B cell (primary cell): ENCODE results near the gene SH2B2. TPM values are rescaled to one million over a fixed set of nuclear protein-coding genes. Genes with fewer than 3 reads are reported as not detected.
A peak's percentile ranks its signal among the peaks of the same experiment; 100 is the strongest.

Experiments used
- ATAC-seq: fragments of 200-7000 bp; cut with Tn5 transposase; one replicate; pipeline ENCODE4 v1.10.0; 2021; ENCODE audit warnings: low read depth, mild to moderate bottlenecking, moderate number of reproducible peaks, moderate library complexity
- CTCF ChIA-PET: fragments of 350-600 bp; sonication (Branson Sonifier 250); formaldehyde crosslinking; loops from one replicate; lab custom pipeline; 2021; ENCODE audit warnings: antibody characterized with exemption, inconsistent platforms; lab: Charles Lee
- POLR2A ChIA-PET: fragments of 350-600 bp; sonication (Branson Sonifier 250); formaldehyde crosslinking; loops from one replicate; lab custom pipeline; 2021; ENCODE audit warnings: antibody characterized with exemption; lab: Charles Lee
- DNase-seq: peaks from one replicate; pipeline ENCODE4 v3.0.0; 2013
- H2AFZ ChIP-seq: 2 replicates; pipeline ENCODE4 v1.6.1; 2012; ENCODE audit warnings: mild to moderate bottlenecking, low read depth, low read length; ENCODE audit not compliant: insufficient read depth, poor library complexity, severe bottlenecking
- H3K27ac ChIP-seq, 2 donors: 1 replicate in 1 of 2; 2 replicates in 1 of 2; pipeline ENCODE4 v1.5.1; 2012 to 2013; ENCODE audit warnings: low read length in 2 of 2, mild to moderate bottlenecking in 2 of 2, moderate library complexity in 1 of 2
- H3K27me3 ChIP-seq, 4 experiments: fragments of 200-600 bp in 1 of 4; sonication (generic) in 1 of 4; replicated peaks in 1 of 4; 1 replicate in 2 of 4; 2 replicates in 2 of 4; pipeline versions ENCODE4 v1.6.1 to v1.7.0; 2013 to 2016; ENCODE audit warnings: low read length in 3 of 4, mild to moderate bottlenecking in 2 of 4, mixed read lengths in 1 of 4, moderate library complexity in 1 of 4; ENCODE audit not compliant: insufficient read depth in 4 of 4, control insufficient read depth in 3 of 4; ENCODE audit errors: control extremely low read depth in 1 of 4
- H3K36me3 ChIP-seq, 2 experiments: replicated peaks in 1 of 2; 1 replicate in 1 of 2; 2 replicates in 1 of 2; pipeline versions ENCODE4 v1.6.1 to v1.7.1; 2013; ENCODE audit warnings: low read length in 1 of 2; ENCODE audit not compliant: insufficient read depth in 2 of 2, control insufficient read depth in 1 of 2; ENCODE audit errors: control extremely low read depth in 1 of 2, extremely low read depth in 1 of 2
- H3K4me1 ChIP-seq, 2 donors: fragments of 200-600 bp in 1 of 2; sonication (generic) in 1 of 2; 1 replicate in 1 of 2; 2 replicates in 1 of 2; pipeline versions ENCODE4 v1.5.1 to v1.6.1; 2013 to 2017; ENCODE audit warnings: low read length in 2 of 2; ENCODE audit not compliant: control insufficient read depth in 2 of 2, insufficient read depth in 2 of 2
- H3K4me2 ChIP-seq: replicated peaks from 2 replicates; pipeline ENCODE3; 2012; ENCODE audit warnings: mild to moderate bottlenecking, low read depth, low read length; ENCODE audit not compliant: poor library complexity, severe bottlenecking
- H3K4me3 ChIP-seq, 5 experiments: fragments of 200-600 bp in 1 of 5; sonication (generic) in 1 of 5; 1 replicate in 3 of 5; 2 replicates in 2 of 5; pipeline versions ENCODE4 v1.5.1 to v1.7.0; 2011 to 2016; ENCODE audit warnings: low read length in 4 of 5, mild to moderate bottlenecking in 4 of 5, low read depth in 2 of 5, control low read depth in 1 of 5, moderate library complexity in 1 of 5; ENCODE audit not compliant: insufficient read depth in 1 of 5; ENCODE audit errors: control extremely low read depth in 1 of 5, extremely low read depth in 1 of 5
- H3K79me2 ChIP-seq: fragments of 200-600 bp; sonication (generic); one replicate; pipeline ENCODE4 v1.6.0; 2016; ENCODE audit warnings: low read length; ENCODE audit not compliant: control insufficient read depth, insufficient read depth
- H3K9ac ChIP-seq: fragments of 200-600 bp; sonication (generic); 2 replicates; pipeline ENCODE4 v1.6.1; 2017; ENCODE audit warnings: mild to moderate bottlenecking, low read length, moderate library complexity
- H3K9me3 ChIP-seq, 3 donors: one replicate each; pipeline versions ENCODE4 v1.6.1 to v1.7.1; 2013; ENCODE audit warnings: low read length in 2 of 3; ENCODE audit not compliant: control insufficient read depth in 2 of 3, insufficient read depth in 1 of 3; ENCODE audit errors: control extremely low read depth in 1 of 3
- H4K20me1 ChIP-seq: 2 replicates; pipeline ENCODE4 v1.6.0; 2012; ENCODE audit warnings: mild to moderate bottlenecking, low read length; ENCODE audit not compliant: insufficient read depth, control insufficient read depth, poor library complexity, severe bottlenecking
- H3K27ac Mint-ChIP-seq: one replicate; pipeline ENCODE4 v1.8.0; 2021; ENCODE audit warnings: mixed read lengths
- H3K27me3 Mint-ChIP-seq: one replicate; pipeline ENCODE4 v1.8.0; 2021; ENCODE audit warnings: mixed read lengths
- H3K4me1 Mint-ChIP-seq: one replicate; pipeline ENCODE4 v1.8.0; 2021; ENCODE audit warnings: mixed read lengths
- H3K4me3 Mint-ChIP-seq: one replicate; pipeline ENCODE4 v1.8.0; 2021; ENCODE audit warnings: mixed read lengths
- H3K9me3 Mint-ChIP-seq: one replicate; pipeline ENCODE4 v1.8.0; 2022; ENCODE audit warnings: mixed read lengths; ENCODE audit not compliant: insufficient read depth
- EZH2 ChIP-seq: IDR thresholded peaks from 2 replicates; pipeline ENCODE4 v1.6.1; 2012; ENCODE audit warnings: borderline replicate concordance, low read depth, mild to moderate bottlenecking, moderate library complexity, low read length; ENCODE audit not compliant: insufficient read depth, poor library complexity, severe bottlenecking
- WGBS: methylation state at CpG from one replicate; pipeline ENCODE4 v1.1.5; 2013; ENCODE audit warnings: missing lambda C conversion rate; ENCODE audit not compliant: insufficient coverage; 5-methylcytosine and 5-hydroxymethylcytosine counted together
- intact Hi-C: fragments of 100-400 bp; cut with micrococcal nuclease; formaldehyde crosslinking; loops from one replicate; pipeline ENCODE4 v1.10.0; 2022
- polyA plus RNA-seq: library from polyadenylated mRNA; depleted of rRNA; stranded (reverse); fragments of >200 nt; gene quantifications from 2 replicates; pipeline ENCODE4 v1.2.3, GENCODE V29; 2012
- total RNA-seq, 2 donors: library from RNA; stranded (reverse); fragments of 120-200 nt in 1 of 2; gene quantifications; 1 replicate in 1 of 2; 2 replicates in 1 of 2; pipeline versions ENCODE4 v1.2.3 to v1.2.4, GENCODE V29; 2013 to 2022
- TF ChIP-seq, protein P1 (sequence below): fragments of 200-600 bp; IDR thresholded peaks from one replicate; pipeline ENCODE4 v1.8.0; 2022; ENCODE audit warnings: antibody characterized with exemption, mild to moderate bottlenecking

The SH2B2 gene
- total and polyA plus RNA-seq, 2 donors (not counting 1 experiment from before 2014, with no cell fraction given): 41.2 to 95.4 TPM

GRCh38 chr7:102291056-102291915 is 4.6 kb downstream of the SH2B2 start:
- Histone ChIP-seq H4K20me1 (peaks cover 90% of the 10 kb centered on the region), H3K27me3 (no peaks in the 10 kb centered on the region), H3K9ac (peak overlapping the region; percentile 44), H3K4me2 (peak overlapping the region; percentile 88), H3K9me3 (no peaks in the 10 kb centered on the region), H3K79me2 (peaks cover 88% of the 10 kb centered on the region), H3K27ac (peak overlapping the region in 1 of 2 donors; percentile 50), H3K4me3 (peak overlapping the region in 3 of 5 experiments; percentile 27 to 38 (median 34)), H2AFZ (no peak overlapping the region), H3K4me1 (peaks cover 77 to 86% of the 10 kb centered on the region in 2 donors), H3K36me3 (peaks cover 0 to 5% of the 10 kb centered on the region in 2 experiments)
- H3K9me3 Mint-ChIP-seq: no peaks in the 10 kb centered on the region
- no peaks in the 10 kb centered on the region for H3K27me3 Mint-ChIP-seq
- peak; percentile 78 for DNase-seq
- TF ChIP-seq EZH2: no peak
- TF ChIP-seq, protein P1, sequence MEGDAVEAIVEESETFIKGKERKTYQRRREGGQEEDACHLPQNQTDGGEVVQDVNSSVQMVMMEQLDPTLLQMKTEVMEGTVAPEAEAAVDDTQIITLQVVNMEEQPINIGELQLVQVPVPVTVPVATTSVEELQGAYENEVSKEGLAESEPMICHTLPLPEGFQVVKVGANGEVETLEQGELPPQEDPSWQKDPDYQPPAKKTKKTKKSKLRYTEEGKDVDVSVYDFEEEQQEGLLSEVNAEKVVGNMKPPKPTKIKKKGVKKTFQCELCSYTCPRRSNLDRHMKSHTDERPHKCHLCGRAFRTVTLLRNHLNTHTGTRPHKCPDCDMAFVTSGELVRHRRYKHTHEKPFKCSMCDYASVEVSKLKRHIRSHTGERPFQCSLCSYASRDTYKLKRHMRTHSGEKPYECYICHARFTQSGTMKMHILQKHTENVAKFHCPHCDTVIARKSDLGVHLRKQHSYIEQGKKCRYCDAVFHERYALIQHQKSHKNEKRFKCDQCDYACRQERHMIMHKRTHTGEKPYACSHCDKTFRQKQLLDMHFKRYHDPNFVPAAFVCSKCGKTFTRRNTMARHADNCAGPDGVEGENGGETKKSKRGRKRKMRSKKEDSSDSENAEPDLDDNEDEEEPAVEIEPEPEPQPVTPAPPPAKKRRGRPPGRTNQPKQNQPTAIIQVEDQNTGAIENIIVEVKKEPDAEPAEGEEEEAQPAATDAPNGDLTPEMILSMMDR: no peak
- ChIA-PET POLR2A (interaction anchor here (0.9 to 6.1 kb wide), 3 partner anchors 13 to 167 kb away, joined by 3 to 126 read pairs (median 3); no protein-coding TSS in a partner anchor), CTCF (interaction anchor here (0.9 to 7.4 kb wide), 3 partner anchors 13 to 72 kb away, joined by 3 to 75 read pairs (median 5); no protein-coding TSS in a partner anchor)
- H3K4me3 Mint-ChIP-seq: peak overlapping the region; percentile 77
- ATAC-seq: peak; percentile 18
- WGBS: 34% methylated on average over 15 of the region's 18 CpGs
- H3K27ac Mint-ChIP-seq: peak overlapping the region; percentile 83
- intact Hi-C loops: loop anchor here (1.0 kb wide), 1 partner anchor 16 kb away; no protein-coding TSS in a partner anchor
- H3K4me1 Mint-ChIP-seq: peaks cover 79% of the 10 kb centered on the region
